ENCODE results near the gene GCSAM. TPM values are rescaled to one million over a fixed set of nuclear protein-coding genes. Genes with fewer than 3 reads are reported as not detected.

GCSAM gene
- total RNA-seq, 4 donors from 2014 or later = 0.52 to 1.8 (median 0.91) TPM; not detected in 1

GRCh38 chr3:112117415-112117814 is 15.6 kb downstream of the GCSAM start:
- no peak overlapping the region for H3K4me3 ChIP-seq (ENCODE audit: low read depth, poor library complexity, severe bottlenecking)
- no peak for TF ChIP-seq POLR2A (IDR thresholded peaks at IDR 0.05)
- TF ChIP-seq, protein P1, sequence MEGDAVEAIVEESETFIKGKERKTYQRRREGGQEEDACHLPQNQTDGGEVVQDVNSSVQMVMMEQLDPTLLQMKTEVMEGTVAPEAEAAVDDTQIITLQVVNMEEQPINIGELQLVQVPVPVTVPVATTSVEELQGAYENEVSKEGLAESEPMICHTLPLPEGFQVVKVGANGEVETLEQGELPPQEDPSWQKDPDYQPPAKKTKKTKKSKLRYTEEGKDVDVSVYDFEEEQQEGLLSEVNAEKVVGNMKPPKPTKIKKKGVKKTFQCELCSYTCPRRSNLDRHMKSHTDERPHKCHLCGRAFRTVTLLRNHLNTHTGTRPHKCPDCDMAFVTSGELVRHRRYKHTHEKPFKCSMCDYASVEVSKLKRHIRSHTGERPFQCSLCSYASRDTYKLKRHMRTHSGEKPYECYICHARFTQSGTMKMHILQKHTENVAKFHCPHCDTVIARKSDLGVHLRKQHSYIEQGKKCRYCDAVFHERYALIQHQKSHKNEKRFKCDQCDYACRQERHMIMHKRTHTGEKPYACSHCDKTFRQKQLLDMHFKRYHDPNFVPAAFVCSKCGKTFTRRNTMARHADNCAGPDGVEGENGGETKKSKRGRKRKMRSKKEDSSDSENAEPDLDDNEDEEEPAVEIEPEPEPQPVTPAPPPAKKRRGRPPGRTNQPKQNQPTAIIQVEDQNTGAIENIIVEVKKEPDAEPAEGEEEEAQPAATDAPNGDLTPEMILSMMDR (IDR thresholded peaks at IDR 0.05) = no peak
- intact Hi-C loops (cut with DNase I; ENCODE audit: low total_unique reads) = no loop called here
- 94 to 97% methylated on average over 1 of the region's 1 CpG for WGBS, 2 donors
- DNase-seq (ENCODE audit: low spot score in 2 of 2) = no peak

DNA sequence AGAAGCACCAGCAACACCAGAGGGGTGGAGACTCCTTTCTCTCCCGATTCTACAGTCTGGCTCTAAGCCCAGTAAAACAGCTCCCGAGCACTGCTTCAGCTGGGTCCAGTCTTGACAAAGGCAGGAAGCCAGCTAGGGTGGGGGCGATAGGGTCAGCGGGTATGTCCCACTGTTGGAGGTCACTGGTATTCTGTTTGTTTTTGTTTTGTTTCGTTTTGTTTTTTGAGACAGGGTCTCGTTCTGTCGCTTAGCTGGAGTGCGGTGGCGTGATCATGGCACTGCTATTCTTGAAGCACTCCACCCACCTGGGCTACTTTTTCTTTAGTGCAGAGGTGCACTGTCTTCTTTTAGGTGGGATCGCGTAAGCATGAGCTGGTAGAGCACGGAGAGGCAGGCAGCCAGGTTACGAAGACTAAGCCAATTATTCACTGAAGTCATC is 16.3 kb downstream of the GCSAM start:
- H3K4me3 ChIP-seq (ENCODE audit: low read depth, poor library complexity, severe bottlenecking) = no peak overlapping the region
- DNase-seq (ENCODE audit: low spot score in 2 of 2) = no peak
- TF ChIP-seq, protein P1 (IDR thresholded peaks at IDR 0.05) = no peak
- TF ChIP-seq POLR2A (IDR thresholded peaks at IDR 0.05) = no peak
- 72 to 77% methylated on average over 13 of the region's 13 CpGs for WGBS, 2 donors
- intact Hi-C loops (cut with DNase I; ENCODE audit: low total_unique reads) = no loop called here

- WGBS, 2 donors = 88 to 92% methylated on average over 6 of the region's 6 CpGs
- no peak for TF ChIP-seq POLR2A (IDR thresholded peaks at IDR 0.05)
- TF ChIP-seq, protein P1 (IDR thresholded peaks at IDR 0.05) = no peak
- no peak overlapping the region for H3K4me3 ChIP-seq (ENCODE audit: low read depth, poor library complexity, severe bottlenecking)
- intact Hi-C loops (cut with DNase I; ENCODE audit: low total_unique reads) = no loop called here
- no peak for DNase-seq (ENCODE audit: low spot score in 2 of 2)
Observed at GRCh38 chr3:112115806-112116383, 17.2 kb downstream of the GCSAM start.

- intact Hi-C loops (cut with DNase I; ENCODE audit: low total_unique reads) = no loop called here
- H3K4me3 ChIP-seq (ENCODE audit: low read depth, poor library complexity, severe bottlenecking) = no peak overlapping the region
- no peak for DNase-seq (ENCODE audit: low spot score in 2 of 2)
- no peak for TF ChIP-seq POLR2A (IDR thresholded peaks at IDR 0.05)
- TF ChIP-seq, protein P1 (IDR thresholded peaks at IDR 0.05) = no peak
- 69 to 74% methylated on average over 6 of the region's 6 CpGs for WGBS, 2 donors
Observed at GRCh38 chr3:112115161-112115739, 17.8 kb downstream of the GCSAM start.

DNA sequence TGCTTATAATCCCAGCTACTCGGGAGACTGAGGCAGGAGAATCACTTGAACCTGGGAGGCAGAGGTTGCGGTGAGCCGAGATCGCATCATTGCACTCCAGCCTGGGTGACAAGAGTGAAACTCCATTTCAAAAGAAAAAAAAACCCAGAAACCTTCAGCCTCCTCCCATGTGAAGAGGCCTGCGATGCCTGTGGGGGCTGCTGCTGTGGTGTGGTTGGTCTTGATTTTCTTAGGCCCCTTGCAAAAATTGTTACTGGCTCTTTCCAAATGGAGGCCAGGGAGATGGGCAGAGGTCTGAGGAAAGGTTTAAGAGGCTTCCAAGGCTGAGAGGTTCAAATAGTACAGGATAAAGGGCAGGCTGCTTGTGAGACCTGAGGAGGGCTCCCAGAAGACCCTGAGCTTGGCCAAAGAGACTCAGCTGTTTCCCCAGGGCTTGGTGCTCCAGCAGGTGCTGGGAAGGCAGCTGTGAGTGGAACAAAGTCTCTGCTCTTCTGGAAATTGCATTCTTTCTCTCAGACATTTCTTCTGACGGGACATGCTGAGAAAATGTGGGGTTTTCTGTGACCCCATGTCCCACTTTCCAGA is 18.4 kb downstream of the GCSAM start:
- intact Hi-C loops (cut with DNase I; ENCODE audit: low total_unique reads) = no loop called here
- H3K4me3 ChIP-seq (ENCODE audit: low read depth, poor library complexity, severe bottlenecking) = no peak overlapping the region
- DNase-seq (ENCODE audit: low spot score in 2 of 2) = no peak
- WGBS, 2 donors = 94 to 95% methylated on average over 6 of the region's 6 CpGs
- TF ChIP-seq, protein P1 (IDR thresholded peaks at IDR 0.05) = no peak
- TF ChIP-seq POLR2A (IDR thresholded peaks at IDR 0.05) = no peak

Measured in lower leg skin (tissue), 4 donors.